Measurements from ENCODE around the gene SH3BGRL2.

Gene SH3BGRL2

GRCh38 chr6:79632580-79632979 lies 1.5 kb downstream of the SH3BGRL2 start:
- H3K9me3 ChIP-seq (ENCODE audit: control insufficient read depth, insufficient read depth, low read depth, low read length) = no peaks in the 10 kb centered on the region
- H3K4me3 ChIP-seq (ENCODE audit: low read depth, low read length) = no peak overlapping the region; the same call in 1 of the 2 replicates
- H3K36me3 ChIP-seq (ENCODE audit: control insufficient read depth, insufficient read depth, low read length) = no peaks in the 10 kb centered on the region
- H3K4me1 ChIP-seq (ENCODE audit: control insufficient read depth, insufficient read depth, low read length) = no peaks in the 10 kb centered on the region; the same call in 1 of the 2 replicates
- no peak overlapping the region for H3K27ac ChIP-seq (ENCODE audit: low read depth, low read length)
- no peak overlapping the region for H3K9ac ChIP-seq (ENCODE audit: low read length)
- H3K27me3 ChIP-seq (ENCODE audit: control insufficient read depth, insufficient read depth, low read length) = peaks cover 21% of the 10 kb centered on the region; the same call in 1 of the 2 replicates

DNA sequence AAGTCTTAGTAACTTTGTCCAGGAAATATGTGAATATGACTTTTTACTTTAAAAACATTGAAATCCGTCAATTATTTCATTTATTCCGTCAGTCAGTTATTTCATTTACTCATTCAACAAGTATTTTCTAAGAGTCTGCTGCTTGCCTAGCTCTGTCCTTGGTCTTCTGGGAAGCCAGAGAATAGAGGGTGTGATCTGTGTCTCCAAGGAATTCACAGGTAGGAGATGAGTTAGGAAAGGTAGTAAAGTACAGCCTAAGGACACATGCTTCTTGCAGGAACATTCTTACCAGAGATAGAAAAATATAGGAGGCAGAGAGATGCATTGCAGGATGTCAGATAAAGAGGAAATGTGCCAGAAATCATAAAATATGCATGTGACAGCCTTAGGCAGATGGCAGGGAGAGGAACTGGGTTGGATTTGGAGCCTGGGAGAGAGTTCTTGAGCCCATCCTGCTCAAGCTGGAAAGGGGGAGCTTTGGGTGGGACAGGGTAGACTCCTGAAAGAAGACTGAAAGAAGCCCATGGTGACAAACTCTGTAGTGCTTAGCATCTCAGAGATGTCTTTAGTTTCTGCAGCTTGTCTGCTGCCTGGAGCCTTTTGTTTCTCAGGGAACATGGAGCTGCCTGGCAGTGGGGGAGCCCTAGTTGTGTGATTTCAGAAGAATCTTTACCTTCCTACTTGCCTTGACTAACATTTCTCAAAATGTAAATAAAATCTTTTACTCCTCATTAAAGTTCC lies 3.5 kb downstream of the SH3BGRL2 start:
- H3K9ac ChIP-seq (ENCODE audit: low read length) = no peak overlapping the region
- no peaks in the 10 kb centered on the region for H3K9me3 ChIP-seq (ENCODE audit: control insufficient read depth, insufficient read depth, low read depth, low read length)
- H3K4me1 ChIP-seq (ENCODE audit: control insufficient read depth, insufficient read depth, low read length) = no peaks in the 10 kb centered on the region; the same call in 1 of the 2 replicates
- no peak overlapping the region for H3K4me3 ChIP-seq (ENCODE audit: low read depth, low read length)
- no peaks in the 10 kb centered on the region for H3K36me3 ChIP-seq (ENCODE audit: control insufficient read depth, insufficient read depth, low read length)
- peaks cover 13% of the 10 kb centered on the region; the same call in 1 of the 2 replicates for H3K27me3 ChIP-seq (ENCODE audit: control insufficient read depth, insufficient read depth, low read length)
- H3K27ac ChIP-seq (ENCODE audit: low read depth, low read length) = no peak overlapping the region

DNA sequence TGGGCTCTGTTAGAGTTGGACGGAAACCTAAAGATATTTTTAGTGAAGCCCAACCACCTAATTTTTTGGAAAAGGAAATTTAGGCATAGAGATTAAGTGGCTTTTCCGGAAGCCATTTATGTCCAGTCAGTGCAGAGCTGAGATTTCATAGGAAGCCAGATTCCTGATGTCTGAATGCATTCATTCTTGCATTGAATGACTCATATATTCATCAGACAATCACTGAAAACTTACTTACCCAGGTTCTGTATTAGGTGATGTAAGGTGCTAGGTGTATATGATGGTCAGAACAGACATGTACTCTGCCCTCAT lies 4.1 kb downstream of the SH3BGRL2 start:
- Histone ChIP-seq H3K4me3 (ENCODE audit: low read depth, low read length) (no peak overlapping the region), H3K4me1 (ENCODE audit: control insufficient read depth, insufficient read depth, low read length) (no peaks in the 10 kb centered on the region; the same call in 1 of the 2 replicates), H3K27me3 (ENCODE audit: control insufficient read depth, insufficient read depth, low read length) (peaks cover 8% of the 10 kb centered on the region; the same call in 1 of the 2 replicates), H3K9ac (ENCODE audit: low read length) (no peak overlapping the region), H3K27ac (ENCODE audit: low read depth, low read length) (no peak overlapping the region), H3K9me3 (ENCODE audit: control insufficient read depth, insufficient read depth, low read depth, low read length) (no peaks in the 10 kb centered on the region), H3K36me3 (ENCODE audit: control insufficient read depth, insufficient read depth, low read length) (no peaks in the 10 kb centered on the region)

DNA sequence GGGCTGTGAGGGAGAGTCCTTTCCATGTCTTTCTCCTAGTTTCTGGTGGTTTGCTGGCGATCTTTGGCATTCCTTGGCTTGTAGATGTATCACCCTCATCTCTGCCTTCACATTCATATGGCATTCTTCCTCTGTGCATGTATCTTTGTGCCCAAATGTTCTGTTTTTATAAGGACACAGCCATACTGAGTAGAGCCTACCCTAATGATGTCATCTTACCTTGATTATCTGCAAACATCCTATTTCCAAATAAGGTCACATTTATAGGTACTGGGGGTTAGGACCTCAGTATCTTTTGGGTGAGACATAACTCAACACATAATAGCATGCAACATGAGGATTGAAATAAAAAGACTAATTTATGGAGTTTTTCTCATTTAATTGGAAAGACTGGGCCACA lies 5.5 kb downstream of the SH3BGRL2 start:
- Histone ChIP-seq H3K27ac (ENCODE audit: low read depth, low read length) (no peak overlapping the region), H3K36me3 (ENCODE audit: control insufficient read depth, insufficient read depth, low read length) (no peaks in the 10 kb centered on the region), H3K27me3 (ENCODE audit: control insufficient read depth, insufficient read depth, low read length) (no peaks in the 10 kb centered on the region), H3K9me3 (ENCODE audit: control insufficient read depth, insufficient read depth, low read depth, low read length) (no peaks in the 10 kb centered on the region), H3K9ac (ENCODE audit: low read length) (no peak overlapping the region), H3K4me1 (ENCODE audit: control insufficient read depth, insufficient read depth, low read length) (no peaks in the 10 kb centered on the region), H3K4me3 (ENCODE audit: low read depth, low read length) (no peak overlapping the region)

GRCh38 chr6:79640146-79641111 lies 9.3 kb downstream of the SH3BGRL2 start:
- Histone ChIP-seq H3K4me3 (ENCODE audit: low read depth, low read length) (no peak overlapping the region), H3K9me3 (ENCODE audit: control insufficient read depth, insufficient read depth, low read depth, low read length) (no peaks in the 10 kb centered on the region), H3K4me1 (ENCODE audit: control insufficient read depth, insufficient read depth, low read length) (no peaks in the 10 kb centered on the region), H3K9ac (ENCODE audit: low read length) (no peak overlapping the region), H3K27ac (ENCODE audit: low read depth, low read length) (no peak overlapping the region), H3K36me3 (ENCODE audit: control insufficient read depth, insufficient read depth, low read length) (no peaks in the 10 kb centered on the region), H3K27me3 (ENCODE audit: control insufficient read depth, insufficient read depth, low read length) (no peaks in the 10 kb centered on the region)

GRCh38 chr6:79646006-79646405 lies 14.9 kb downstream of the SH3BGRL2 start:
- no peaks in the 10 kb centered on the region for H3K9me3 ChIP-seq (ENCODE audit: control insufficient read depth, insufficient read depth, low read depth, low read length)
- H3K36me3 ChIP-seq (ENCODE audit: control insufficient read depth, insufficient read depth, low read length) = no peaks in the 10 kb centered on the region
- H3K27ac ChIP-seq (ENCODE audit: low read depth, low read length) = no peak overlapping the region
- no peak overlapping the region for H3K9ac ChIP-seq (ENCODE audit: low read length)
- H3K4me3 ChIP-seq (ENCODE audit: low read depth, low read length) = no peak overlapping the region
- H3K27me3 ChIP-seq (ENCODE audit: control insufficient read depth, insufficient read depth, low read length) = no peaks in the 10 kb centered on the region
- peaks cover 11% of the 10 kb centered on the region; the same call in 1 of the 2 replicates for H3K4me1 ChIP-seq (ENCODE audit: control insufficient read depth, insufficient read depth, low read length)

GRCh38 chr6:79646561-79646960 lies 15.4 kb downstream of the SH3BGRL2 start:
- no peak overlapping the region for H3K4me3 ChIP-seq (ENCODE audit: low read depth, low read length)
- no peaks in the 10 kb centered on the region for H3K9me3 ChIP-seq (ENCODE audit: control insufficient read depth, insufficient read depth, low read depth, low read length)
- H3K36me3 ChIP-seq (ENCODE audit: control insufficient read depth, insufficient read depth, low read length) = no peaks in the 10 kb centered on the region
- no peak overlapping the region for H3K27ac ChIP-seq (ENCODE audit: low read depth, low read length)
- H3K9ac ChIP-seq (ENCODE audit: low read length) = no peak overlapping the region
- H3K4me1 ChIP-seq (ENCODE audit: control insufficient read depth, insufficient read depth, low read length) = peaks cover 11% of the 10 kb centered on the region; the same call in 1 of the 2 replicates
- H3K27me3 ChIP-seq (ENCODE audit: control insufficient read depth, insufficient read depth, low read length) = no peaks in the 10 kb centered on the region

GRCh38 chr6:79647741-79648140 lies 16.6 kb downstream of the SH3BGRL2 start:
- peaks cover 11% of the 10 kb centered on the region; the same call in 1 of the 2 replicates for H3K4me1 ChIP-seq (ENCODE audit: control insufficient read depth, insufficient read depth, low read length)
- no peaks in the 10 kb centered on the region for H3K27me3 ChIP-seq (ENCODE audit: control insufficient read depth, insufficient read depth, low read length)
- H3K36me3 ChIP-seq (ENCODE audit: control insufficient read depth, insufficient read depth, low read length) = no peaks in the 10 kb centered on the region
- no peak overlapping the region for H3K9ac ChIP-seq (ENCODE audit: low read length)
- no peak overlapping the region for H3K4me3 ChIP-seq (ENCODE audit: low read depth, low read length)
- no peak overlapping the region for H3K27ac ChIP-seq (ENCODE audit: low read depth, low read length)
- H3K9me3 ChIP-seq (ENCODE audit: control insufficient read depth, insufficient read depth, low read depth, low read length) = no peaks in the 10 kb centered on the region

GRCh38 chr6:79648328-79648727 lies 17.2 kb downstream of the SH3BGRL2 start:
- H3K4me1 ChIP-seq (ENCODE audit: control insufficient read depth, insufficient read depth, low read length) = peaks cover 11% of the 10 kb centered on the region; the same call in 1 of the 2 replicates
- H3K27ac ChIP-seq (ENCODE audit: low read depth, low read length) = no peak overlapping the region
- H3K9ac ChIP-seq (ENCODE audit: low read length) = no peak overlapping the region
- H3K4me3 ChIP-seq (ENCODE audit: low read depth, low read length) = no peak overlapping the region
- no peaks in the 10 kb centered on the region for H3K27me3 ChIP-seq (ENCODE audit: control insufficient read depth, insufficient read depth, low read length)
- no peaks in the 10 kb centered on the region for H3K9me3 ChIP-seq (ENCODE audit: control insufficient read depth, insufficient read depth, low read depth, low read length)
- no peaks in the 10 kb centered on the region for H3K36me3 ChIP-seq (ENCODE audit: control insufficient read depth, insufficient read depth, low read length)

DNA sequence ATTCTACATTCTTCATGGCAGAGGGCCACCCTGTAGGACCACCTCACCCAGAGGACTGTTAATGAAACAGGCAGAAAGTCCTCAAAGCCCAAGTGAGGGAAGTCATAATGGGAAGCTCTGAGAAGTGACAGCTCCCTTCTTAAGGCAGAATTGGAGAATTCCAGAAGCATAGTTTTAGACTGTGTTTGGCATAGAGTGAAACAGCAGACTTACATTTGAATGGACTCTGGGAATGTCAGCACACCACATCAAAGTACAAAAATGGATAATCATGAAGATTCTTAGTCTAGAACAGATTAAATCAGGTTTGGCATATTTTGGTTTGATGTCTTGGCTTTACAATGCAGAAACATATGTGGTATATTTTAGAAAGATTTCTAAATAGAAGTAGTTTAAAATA lies 17.9 kb downstream of the SH3BGRL2 start:
- Histone ChIP-seq H3K9ac (ENCODE audit: low read length) (no peak overlapping the region), H3K9me3 (ENCODE audit: control insufficient read depth, insufficient read depth, low read depth, low read length) (no peaks in the 10 kb centered on the region), H3K36me3 (ENCODE audit: control insufficient read depth, insufficient read depth, low read length) (no peaks in the 10 kb centered on the region), H3K4me1 (ENCODE audit: control insufficient read depth, insufficient read depth, low read length) (peaks cover 11% of the 10 kb centered on the region; the same call in 1 of the 2 replicates), H3K27me3 (ENCODE audit: control insufficient read depth, insufficient read depth, low read length) (no peaks in the 10 kb centered on the region), H3K27ac (ENCODE audit: low read depth, low read length) (no peak overlapping the region), H3K4me3 (ENCODE audit: low read depth, low read length) (no peak overlapping the region)

- Histone ChIP-seq H3K27me3 (ENCODE audit: control insufficient read depth, insufficient read depth, low read length) (no peaks in the 10 kb centered on the region), H3K4me3 (ENCODE audit: low read depth, low read length) (no peak overlapping the region), H3K36me3 (ENCODE audit: control insufficient read depth, insufficient read depth, low read length) (no peaks in the 10 kb centered on the region), H3K9ac (ENCODE audit: low read length) (no peak overlapping the region), H3K27ac (ENCODE audit: low read depth, low read length) (no peak overlapping the region), H3K4me1 (ENCODE audit: control insufficient read depth, insufficient read depth, low read length) (peaks cover 11% of the 10 kb centered on the region; the same call in 1 of the 2 replicates), H3K9me3 (ENCODE audit: control insufficient read depth, insufficient read depth, low read depth, low read length) (no peaks in the 10 kb centered on the region)
Observed at GRCh38 chr6:79650950-79651349, 19.8 kb downstream of the SH3BGRL2 start.

Measured in HUES6 (cell line).